Suprapubic skin (tissue), 4 donors: ENCODE results near the gene CYP3A4.

Experiments used
- CTCF ChIP-seq, 2 donors: fragments of 200-600 bp in 1 of 2; fragments of 450-650 bp in 1 of 2; sonication (generic) in 1 of 2; IDR thresholded peaks; one replicate each; pipeline ENCODE4 v1.5.1; 2016 to 2019; ENCODE audit warnings: antibody characterized with exemption in 2 of 2, mild to moderate bottlenecking in 1 of 2, moderate library complexity in 1 of 2
- EP300 ChIP-seq: sonication (generic); formaldehyde crosslinking; IDR thresholded peaks from one replicate; pipeline ENCODE4 v1.6.1; 2017; ENCODE audit warnings: antibody characterized with exemption
- POLR2A ChIP-seq, 2 donors: fragments of 450-650 bp; IDR thresholded peaks; one replicate each; pipeline ENCODE4 v1.6.1; 2017; ENCODE audit warnings: antibody characterized with exemption in 2 of 2, mild to moderate bottlenecking in 2 of 2, moderate library complexity in 2 of 2
- POLR2AphosphoS5 ChIP-seq, 3 donors: sonication (generic); formaldehyde crosslinking; IDR thresholded peaks; one replicate each; pipeline ENCODE4 v1.6.1; 2017; ENCODE audit warnings: antibody characterized with exemption in 3 of 3

GRCh38 chr7:99739699-99740572 lies 44.0 kb downstream of the CYP3A4 start:
- TF ChIP-seq CTCF (IDR thresholded peaks at IDR 0.05) (no peak), POLR2AphosphoS5 (IDR thresholded peaks at IDR 0.05) (no peak), POLR2A (IDR thresholded peaks at IDR 0.05) (no peak), EP300 (no peak)
